ENCODE results near the gene TCF7L1. TPM values are rescaled to one million over a fixed set of nuclear protein-coding genes. Genes with fewer than 3 reads are reported as not detected.
"Not testable (repeated sequence)": the region's sequence is repeated elsewhere in the genome, so short reads cannot be mapped to it uniquely, and the experiment has no call there.

Gene TCF7L1
- total RNA-seq, 1 donor from 2014 or later: 9.3 TPM

GRCh38 chr2:85126462-85126861, 6.7 kb upstream of the TCF7L1 start:
- ATAC-seq (ENCODE audit: poor library complexity); intact Hi-C loops (cut with DNase I); DNase-seq: not testable (repeated sequence)

- DNase-seq: no peak
- intact Hi-C loops (cut with DNase I): no loop called here
- ATAC-seq (ENCODE audit: poor library complexity): no peak
Observed at GRCh38 chr2:85129861-85130260, 3.3 kb upstream of the TCF7L1 start.

DNA sequence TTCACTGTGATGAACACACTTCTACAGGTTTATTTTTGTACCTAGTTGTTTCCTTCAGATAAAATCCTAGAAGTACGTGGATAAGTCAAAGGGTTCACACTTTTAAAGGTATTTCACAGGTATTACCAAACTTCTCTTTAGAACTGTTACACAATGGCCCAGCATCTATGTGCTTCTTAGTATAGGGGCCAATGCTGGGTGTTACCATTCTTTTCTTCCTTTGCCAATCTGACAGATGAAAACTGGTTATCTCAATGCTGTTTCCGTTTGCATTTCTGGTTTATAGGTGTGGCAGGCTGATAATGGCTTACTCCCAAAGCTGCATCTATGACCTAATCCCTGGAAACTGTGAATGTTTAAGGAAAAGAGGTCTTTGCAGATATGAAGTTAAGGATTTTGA, 2.8 kb upstream of the TCF7L1 start:
- intact Hi-C loops (cut with DNase I): no loop called here
- DNase-seq (no peak), ATAC-seq (ENCODE audit: poor library complexity) (no peak)

- intact Hi-C loops (cut with DNase I): no loop called here
- no peak for DNase-seq
- ATAC-seq (ENCODE audit: poor library complexity): no peak
Observed at GRCh38 chr2:85131116-85131515, 2.1 kb upstream of the TCF7L1 start.

GRCh38 chr2:85132397-85132796, 795 bp upstream of the TCF7L1 start:
- DNase-seq (peak; percentile 53), ATAC-seq (ENCODE audit: poor library complexity) (no peak)
- intact Hi-C loops (cut with DNase I): loop anchor here (2.0 kb wide), 1 partner anchor 152 kb away; no protein-coding TSS in a partner anchor

DNA sequence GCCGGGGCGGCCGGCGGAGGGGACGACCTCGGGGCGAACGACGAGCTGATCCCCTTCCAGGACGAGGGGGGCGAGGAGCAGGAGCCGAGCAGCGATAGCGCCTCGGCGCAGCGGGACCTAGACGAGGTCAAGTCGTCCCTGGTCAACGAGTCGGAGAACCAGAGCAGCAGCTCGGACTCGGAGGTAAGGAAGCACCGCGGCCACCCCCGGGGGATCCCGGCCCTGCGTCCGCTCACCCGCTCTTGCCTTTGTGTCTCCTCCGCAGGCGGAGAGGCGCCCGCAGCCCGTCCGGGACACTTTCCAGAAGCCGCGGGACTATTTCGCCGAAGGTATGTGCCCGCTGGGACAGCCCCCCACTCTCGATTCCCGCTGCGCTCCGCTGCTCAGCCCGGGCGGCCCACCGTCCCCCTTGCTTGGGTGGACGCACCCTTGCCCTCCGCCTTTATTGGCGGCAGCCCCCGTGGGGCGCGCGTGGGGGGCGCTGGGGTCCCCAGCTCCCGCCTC, 611 bp downstream of the TCF7L1 start:
- intact Hi-C loops (cut with DNase I): loop anchor here (2.0 kb wide), 1 partner anchor 151 kb away; no protein-coding TSS in a partner anchor
- ATAC-seq (ENCODE audit: poor library complexity): peak; percentile 12

DNA sequence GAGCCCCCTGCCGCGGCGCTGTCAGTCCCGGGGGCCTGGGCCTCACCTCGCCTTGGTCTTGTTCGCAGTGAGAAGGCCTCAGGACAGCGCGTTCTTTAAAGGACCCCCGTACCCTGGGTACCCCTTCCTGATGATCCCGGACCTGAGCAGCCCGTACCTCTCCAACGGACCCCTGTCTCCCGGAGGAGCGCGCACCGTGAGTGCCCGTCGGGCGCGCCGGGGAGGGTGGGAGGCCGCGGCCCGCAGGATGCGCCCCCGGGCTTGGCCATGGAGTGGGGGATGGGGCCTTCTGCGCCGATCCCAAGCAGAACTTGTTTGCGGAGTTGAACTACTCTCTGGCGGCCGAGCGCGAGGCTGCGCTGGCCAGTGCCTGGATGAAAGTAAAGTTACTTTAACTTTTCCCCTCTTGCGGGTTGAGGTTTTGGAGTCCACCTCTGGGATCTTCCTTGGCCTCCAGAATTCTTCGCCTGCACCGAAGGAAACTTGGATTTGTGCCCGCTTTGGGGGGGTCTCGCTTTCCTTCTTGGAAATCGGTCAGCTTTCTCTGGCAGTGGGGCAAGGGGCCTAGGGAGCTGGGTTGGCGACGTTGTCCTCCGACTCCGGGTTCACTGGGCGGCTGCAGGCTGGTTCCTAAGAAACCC, 1.2 kb downstream of the TCF7L1 start:
- intact Hi-C loops (cut with DNase I): no loop called here
- peak; percentile 29 for ATAC-seq (ENCODE audit: poor library complexity)
- DNase-seq: peak; percentile 64

More for the DNA sequence above, 611 bp downstream of the TCF7L1 start:
- DNase-seq: peak; percentile 63

GRCh38 chr2:85134896-85135659, 1.9 kb downstream of the TCF7L1 start:
- intact Hi-C loops (cut with DNase I): no loop called here
- ATAC-seq (ENCODE audit: poor library complexity) (no peak), DNase-seq (no peak)

DNA sequence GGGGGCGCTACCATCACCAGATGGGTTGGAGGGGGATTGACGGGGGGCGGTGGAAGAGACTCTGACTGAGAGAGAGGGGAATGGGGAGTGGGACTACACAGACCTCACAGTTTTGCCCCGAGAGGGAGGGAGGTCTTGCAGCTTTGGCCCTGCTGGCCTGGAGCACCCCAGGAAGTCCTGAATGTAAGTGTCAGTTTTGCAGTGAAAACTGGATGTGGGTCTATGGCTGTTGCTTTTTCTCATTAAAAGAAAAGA, 2.4 kb downstream of the TCF7L1 start:
- intact Hi-C loops (cut with DNase I): no loop called here
- ATAC-seq (ENCODE audit: poor library complexity): no peak
- DNase-seq: no peak

GRCh38 chr2:85137156-85137555, 4.0 kb downstream of the TCF7L1 start:
- intact Hi-C loops (cut with DNase I): no loop called here
- ATAC-seq (ENCODE audit: poor library complexity): no peak
- DNase-seq: no peak

GRCh38 chr2:85143463-85144082, 10.4 kb downstream of the TCF7L1 start:
- intact Hi-C loops (cut with DNase I): no loop called here
- ATAC-seq (ENCODE audit: poor library complexity): no peak
- no peak for DNase-seq

DNA sequence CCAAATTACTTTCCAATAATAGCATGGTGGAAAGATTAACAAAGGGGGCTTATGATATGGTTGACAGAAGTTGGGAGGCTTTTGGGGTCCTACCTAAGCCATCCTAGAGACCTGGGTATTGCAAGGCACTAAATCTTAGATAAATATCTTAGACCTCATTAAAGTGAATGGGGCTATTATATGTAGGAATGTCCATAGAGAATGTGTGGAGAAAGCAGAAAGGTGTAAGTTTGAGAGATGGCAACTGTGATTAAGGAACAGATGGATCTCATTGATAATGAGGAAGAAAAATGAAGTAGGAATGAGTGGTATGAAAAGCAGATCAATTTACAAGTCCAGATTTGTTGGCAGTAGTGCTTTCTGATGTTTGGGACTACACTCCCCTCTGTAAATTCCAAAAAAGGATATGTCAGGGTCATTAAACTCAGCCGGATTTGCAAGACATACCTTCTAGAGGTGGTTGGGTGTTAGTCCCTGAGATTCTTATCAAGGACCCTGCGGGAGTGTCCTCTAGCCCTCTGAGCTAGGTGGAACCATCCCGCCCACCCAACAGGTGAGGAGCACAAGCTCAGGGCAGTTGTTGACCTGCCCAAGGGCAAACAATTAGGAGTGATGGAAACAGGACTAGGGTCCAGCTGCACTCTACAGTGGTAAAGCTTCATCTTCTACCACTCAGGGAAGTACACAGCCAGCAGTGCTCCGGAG, 12.1 kb downstream of the TCF7L1 start:
- no peak for ATAC-seq (ENCODE audit: poor library complexity)
- no peak for DNase-seq
- intact Hi-C loops (cut with DNase I): loop anchor here (5.0 kb wide), 1 partner anchor 87 kb away; no protein-coding TSS in a partner anchor

- intact Hi-C loops (cut with DNase I): loop anchor here (5.0 kb wide), 1 partner anchor 84 kb away; no protein-coding TSS in a partner anchor
- DNase-seq (no peak), ATAC-seq (ENCODE audit: poor library complexity) (no peak)
Observed at GRCh38 chr2:85148190-85148589, 15.0 kb downstream of the TCF7L1 start.

GRCh38 chr2:85151026-85151425, 17.8 kb downstream of the TCF7L1 start:
- DNase-seq (no peak), ATAC-seq (ENCODE audit: poor library complexity) (no peak)
- intact Hi-C loops (cut with DNase I): no loop called here

- intact Hi-C loops (cut with DNase I): no loop called here
- DNase-seq: no peak
Observed at GRCh38 chr2:85152895-85153294, 19.7 kb downstream of the TCF7L1 start.

GRCh38 chr2:85154048-85154753, 21.0 kb downstream of the TCF7L1 start:
- intact Hi-C loops (cut with DNase I): no loop called here
- ATAC-seq (ENCODE audit: poor library complexity): no peak

More at GRCh38 chr2:85152895-85153294, 19.7 kb downstream of the TCF7L1 start:
- no peak for ATAC-seq (ENCODE audit: poor library complexity)

GRCh38 chr2:85155082-85155481, 21.9 kb downstream of the TCF7L1 start:
- DNase-seq; intact Hi-C loops (cut with DNase I); ATAC-seq (ENCODE audit: poor library complexity): not testable (repeated sequence)

More at GRCh38 chr2:85154048-85154753, 21.0 kb downstream of the TCF7L1 start:
- no peak for DNase-seq

DNA sequence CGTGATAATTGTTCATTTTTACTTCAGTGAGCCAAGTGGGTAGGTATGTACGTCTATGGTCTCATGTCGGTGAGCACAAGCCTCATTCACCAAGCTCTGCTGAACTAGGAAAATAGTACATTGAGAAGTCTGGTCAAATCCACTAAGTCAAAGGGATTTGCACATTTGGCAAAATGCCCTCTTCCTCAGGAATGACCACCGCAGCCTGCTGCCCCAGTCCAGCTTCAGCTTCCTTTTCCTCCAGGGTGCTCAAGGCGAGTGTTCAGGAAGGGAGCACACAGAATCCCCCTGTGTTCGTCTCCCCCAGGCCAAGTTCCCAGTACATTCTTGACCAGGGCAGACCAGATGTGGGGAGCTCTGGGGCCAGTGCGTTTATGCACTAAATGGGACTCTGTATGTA, 23.0 kb downstream of the TCF7L1 start:
- DNase-seq (no peak), ATAC-seq (ENCODE audit: poor library complexity) (no peak)
- intact Hi-C loops (cut with DNase I): no loop called here
